ENCODE data around the gene MTPN.

DNA sequence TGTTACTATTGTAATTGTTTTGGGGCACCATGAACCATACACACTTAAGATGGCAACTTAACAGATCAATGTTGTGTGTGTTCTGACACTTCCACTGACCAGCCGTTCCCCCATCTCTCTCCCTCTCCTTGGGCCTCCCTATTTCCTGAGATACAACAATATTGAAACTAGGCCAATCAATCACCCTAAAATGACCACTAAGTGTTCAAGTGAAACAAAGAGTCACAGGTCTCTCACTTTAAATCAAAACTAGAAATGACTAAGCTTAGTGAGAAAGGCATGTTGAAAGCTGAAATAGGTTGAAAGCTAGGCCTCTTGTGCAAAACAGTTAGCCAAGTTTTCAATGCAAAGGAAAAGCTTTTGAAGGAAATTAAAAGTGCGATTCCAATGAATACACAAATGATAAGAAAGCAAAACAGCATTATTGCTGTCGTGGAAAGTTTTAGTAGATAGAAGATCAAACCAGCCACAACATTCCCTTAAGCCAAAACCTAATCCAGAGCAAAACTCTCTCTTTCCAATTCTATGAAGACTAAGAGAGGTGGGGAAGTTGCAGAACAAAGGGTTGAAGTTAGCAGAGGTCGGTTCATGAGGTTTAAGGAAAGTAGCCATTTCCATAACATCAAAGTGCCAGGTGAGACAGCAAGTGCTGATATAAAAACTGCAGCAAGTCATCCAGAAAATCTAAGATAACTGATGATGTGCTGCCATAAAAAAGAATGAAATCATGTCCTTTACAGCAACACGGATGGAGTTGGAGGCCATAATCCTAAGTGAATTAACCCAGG lies 90.6 kb downstream of the MTPN start:
- TF ChIP-seq POLR2AphosphoS5 (IDR thresholded peaks at IDR 0.05) = no peak
- TF ChIP-seq POLR2A (IDR thresholded peaks at IDR 0.05) = no peak
